ENCODE measurements around the gene TEF. TPM values are rescaled to one million over a fixed set of nuclear protein-coding genes. Genes with fewer than 3 reads are reported as not detected.

The TEF gene
- total RNA-seq, 4 donors from 2014 or later: 15.9 to 41.1 (median 22.9) TPM

GRCh38 chr22:41447435-41448188 lies 65.9 kb downstream of the TEF start:
- intact Hi-C loops (cut with DNase I): no loop called here
- H3K4me1 ChIP-seq: peaks cover 19 to 24% of the 10 kb centered on the region in 2 donors
- no peaks in the 10 kb centered on the region for H3K9me3 ChIP-seq
- no peaks in the 10 kb centered on the region for H3K27me3 ChIP-seq
- H3K27ac ChIP-seq: peak overlapping the region; percentile 99 to 100 (median 99)
- DNase-seq: peak; percentile 74 to 75
- H3K4me3 ChIP-seq (replicated peaks in 1 of 3): peak overlapping the region; percentile 88 to 99 (median 91)
- 1% methylated on average over 21 to 26 of the region's 63 CpGs for WGBS, 2 donors
- no peak for TF ChIP-seq CTCF (IDR thresholded peaks at IDR 0.05)
- TF ChIP-seq POLR2A (IDR thresholded peaks at IDR 0.05): peak; percentile 48 to 80
- H3K36me3 ChIP-seq: peaks cover 2 to 5% of the 10 kb centered on the region in 2 donors

GRCh38 chr22:41448189-41448808 lies 66.6 kb downstream of the TEF start:
- intact Hi-C loops (cut with DNase I): no loop called here
- TF ChIP-seq POLR2A (IDR thresholded peaks at IDR 0.05) (peak; percentile 93 to 98), CTCF (IDR thresholded peaks at IDR 0.05) (no peak)

More at GRCh38 chr22:41448189-41448808, 66.6 kb downstream of the TEF start:
- H3K27ac ChIP-seq: peak overlapping the region; percentile 99 to 100 (median 99)
- peaks cover 12 to 18% of the 10 kb centered on the region in 2 donors for H3K4me1 ChIP-seq
- WGBS, 2 donors: 0% methylated on average over 28 of the region's 28 CpGs
- no peaks in the 10 kb centered on the region for H3K36me3 ChIP-seq
- H3K27me3 ChIP-seq: no peaks in the 10 kb centered on the region
- no peaks in the 10 kb centered on the region for H3K9me3 ChIP-seq
- H3K4me3 ChIP-seq (replicated peaks in 1 of 3): peak overlapping the region; percentile 88 to 99 (median 91)
- DNase-seq: peak; percentile 96

Small RNA genes lying within 50 kb of the gene (small RNA-seq; reads per million reads assigned to genes)
- not detected for gene RNU6-495P

Other genes starting within 250 kb of the TEF start
- 10 to 100 TPM; 17.2 to 29.2 (median 20.7) TPM for gene L3MBTL2, start 176.6 kb upstream of the TEF start, total RNA-seq
- gene CHADL, start 141.0 kb upstream of the TEF start, total RNA-seq: 1 to 10 TPM; 4.6 to 7.5 (median 6.2) TPM
- gene RANGAP1, start 95.8 kb upstream of the TEF start, total RNA-seq: 10 to 100 TPM; 35.5 to 42.7 (median 38.8) TPM
- gene ZC3H7B, start 80.4 kb upstream of the TEF start, total RNA-seq: 100 to 1,000 TPM in 1 of 4 donors, 10 to 100 TPM in 3; 77.7 to 100 (median 88.7) TPM
- 100 to 1,000 TPM in 3 of 4 donors, 10 to 100 TPM in 1; 66.5 to 130 (median 115) TPM for gene TOB2, start 64.9 kb downstream of the TEF start, total RNA-seq
- 10 to 100 TPM; 22.4 to 58.3 (median 39.4) TPM for gene PHF5A, start 86.8 kb downstream of the TEF start, total RNA-seq
- 100 to 1,000 TPM in 3 of 4 donors, 10 to 100 TPM in 1; 81.3 to 205 (median 135) TPM for gene ACO2, start 87.2 kb downstream of the TEF start, total RNA-seq
- 10 to 100 TPM; 20.6 to 27.3 (median 25.3) TPM for gene POLR3H, start 162.5 kb downstream of the TEF start, total RNA-seq
- gene CSDC2, start 179.1 kb downstream of the TEF start, total RNA-seq: 1 to 10 TPM in 2 of 4 donors, under 1 TPM in 2; 0.54 to 1.2 (median 0.97) TPM
- 10 to 100 TPM; 17.7 to 26.1 (median 23.8) TPM for gene PMM1, start 207.9 kb downstream of the TEF start, total RNA-seq
- 10 to 100 TPM; 17.8 to 24.7 (median 20.8) TPM for gene DESI1, start 239.1 kb downstream of the TEF start, total RNA-seq
- gene XRCC6, start 239.4 kb downstream of the TEF start, total RNA-seq: 100 to 1,000 TPM; 171 to 220 (median 195) TPM

All from thyroid gland (tissue), 4 donors.